ENCODE results near the gene ASB3. TPM values are rescaled to one million over a fixed set of nuclear protein-coding genes. Genes with fewer than 3 reads are reported as not detected.

The ASB3 gene
- total and polyA plus RNA-seq, 2 donors (not counting 3 experiments of a cell fraction or from before 2014, with no cell fraction given): 20.3 to 20.5 TPM

DNA sequence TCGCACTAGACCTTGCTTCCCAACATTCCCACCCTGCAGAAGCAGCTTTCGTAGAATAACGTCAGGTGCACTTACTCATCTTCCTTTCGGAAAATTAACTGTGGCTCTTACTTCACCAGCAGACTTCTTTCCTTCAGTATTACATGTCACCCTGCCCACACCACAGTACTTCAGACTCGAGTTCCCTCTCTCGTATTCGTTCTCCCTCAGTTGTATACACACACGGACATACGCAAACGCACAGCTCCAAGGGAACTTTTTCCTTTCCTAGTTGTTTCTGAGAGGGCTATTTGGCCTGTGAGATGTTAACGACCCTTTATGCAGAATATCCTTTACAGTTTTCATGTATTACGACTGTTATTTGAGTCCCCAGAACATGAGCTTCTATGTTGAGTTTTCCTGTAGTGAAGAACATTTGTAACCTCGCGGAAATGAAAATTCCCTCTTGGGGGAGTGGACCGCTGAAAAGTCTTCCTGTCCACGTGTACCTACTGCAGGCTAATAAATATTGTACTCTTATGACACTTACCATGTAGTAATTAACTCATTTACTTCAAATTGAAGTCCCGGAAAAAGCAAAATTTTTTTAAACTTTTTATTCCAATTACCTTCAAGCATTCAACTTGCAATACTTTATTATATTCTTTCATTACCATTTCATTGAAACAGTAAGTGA lies 999 bp upstream of the ASB3 start:
- TF ChIP-seq, protein P1, sequence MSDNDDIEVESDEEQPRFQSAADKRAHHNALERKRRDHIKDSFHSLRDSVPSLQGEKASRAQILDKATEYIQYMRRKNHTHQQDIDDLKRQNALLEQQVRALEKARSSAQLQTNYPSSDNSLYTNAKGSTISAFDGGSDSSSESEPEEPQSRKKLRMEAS (IDR thresholded peaks at IDR 0.05; ENCODE audit: insufficient read depth, insufficient read length): no peak
- TF ChIP-seq EZH2 (IDR thresholded peaks at IDR 0.05; ENCODE audit: borderline replicate concordance, low read depth, low read length, severe bottlenecking) (no peak), MYC (IDR thresholded peaks at IDR 0.05; ENCODE audit: low read depth, low read length) (no peak), POLR2A (IDR thresholded peaks at IDR 0.05; ENCODE audit: low read depth, low read length) (no peak), GATA2 (IDR thresholded peaks at IDR 0.05; ENCODE audit: insufficient read depth, insufficient read length, low read depth, low read length) (no peak), FOS (IDR thresholded peaks at IDR 0.05; ENCODE audit: borderline replicate concordance, insufficient read depth, low read length) (no peak), POLR2AphosphoS5 (IDR thresholded peaks at IDR 0.05; ENCODE audit: insufficient read depth, low read depth, low read length) (no peak), JUN (IDR thresholded peaks at IDR 0.05; ENCODE audit: borderline replicate concordance, insufficient read depth, insufficient read length, low read depth) (no peak)
- TF ChIP-seq, protein P2, sequence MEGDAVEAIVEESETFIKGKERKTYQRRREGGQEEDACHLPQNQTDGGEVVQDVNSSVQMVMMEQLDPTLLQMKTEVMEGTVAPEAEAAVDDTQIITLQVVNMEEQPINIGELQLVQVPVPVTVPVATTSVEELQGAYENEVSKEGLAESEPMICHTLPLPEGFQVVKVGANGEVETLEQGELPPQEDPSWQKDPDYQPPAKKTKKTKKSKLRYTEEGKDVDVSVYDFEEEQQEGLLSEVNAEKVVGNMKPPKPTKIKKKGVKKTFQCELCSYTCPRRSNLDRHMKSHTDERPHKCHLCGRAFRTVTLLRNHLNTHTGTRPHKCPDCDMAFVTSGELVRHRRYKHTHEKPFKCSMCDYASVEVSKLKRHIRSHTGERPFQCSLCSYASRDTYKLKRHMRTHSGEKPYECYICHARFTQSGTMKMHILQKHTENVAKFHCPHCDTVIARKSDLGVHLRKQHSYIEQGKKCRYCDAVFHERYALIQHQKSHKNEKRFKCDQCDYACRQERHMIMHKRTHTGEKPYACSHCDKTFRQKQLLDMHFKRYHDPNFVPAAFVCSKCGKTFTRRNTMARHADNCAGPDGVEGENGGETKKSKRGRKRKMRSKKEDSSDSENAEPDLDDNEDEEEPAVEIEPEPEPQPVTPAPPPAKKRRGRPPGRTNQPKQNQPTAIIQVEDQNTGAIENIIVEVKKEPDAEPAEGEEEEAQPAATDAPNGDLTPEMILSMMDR (IDR thresholded peaks at IDR 0.05; ENCODE audit: extremely low read depth in 1 of 2, insufficient read depth in 1 of 2, low read depth in 1 of 2, low read length in 2 of 2): no peak
- Histone ChIP-seq H2AFZ (ENCODE audit: low read depth, low read length) (peak overlapping the region; percentile 95), H3K4me1 (ENCODE audit: control insufficient read depth, extremely low read depth, insufficient read depth, low read length) (peaks cover 23% of the 10 kb centered on the region), H3K9me1 (replicated peaks; ENCODE audit: control insufficient read depth, extremely low read depth, insufficient read depth, low read length) (no peaks in the 10 kb centered on the region), H3K4me3 (replicated peaks in 1 of 3; ENCODE audit: insufficient read depth in 1 of 3, low read depth in 1 of 3, low read length in 3 of 3) (peak overlapping the region; percentile 52 to 98 (median 92)), H3K9me3 (replicated peaks; ENCODE audit: control insufficient read depth, insufficient read depth, low read length) (no peaks in the 10 kb centered on the region), H3K27me3 (ENCODE audit: control insufficient read depth in 2 of 2, insufficient read depth in 2 of 2, low read length in 2 of 2) (no peaks in the 10 kb centered on the region), H3K9ac (replicated peaks; ENCODE audit: extremely low read depth, insufficient read depth, low read length) (peak overlapping the region; percentile 91), H4K20me1 (replicated peaks; ENCODE audit: control insufficient read depth, extremely low read depth, insufficient read depth, low read length) (no peaks in the 10 kb centered on the region), H3K36me3 (ENCODE audit: control insufficient read depth in 2 of 2, extremely low read depth in 1 of 2, insufficient read depth in 2 of 2, low read length in 2 of 2) (no peaks in the 10 kb centered on the region), H3K4me2 (ENCODE audit: insufficient read depth, low read length) (peak overlapping the region; percentile 96), H3K79me2 (ENCODE audit: control insufficient read depth, insufficient read depth, low read length) (peaks cover 73% of the 10 kb centered on the region), H3K27ac (ENCODE audit: insufficient read depth, low read depth, low read length) (peak overlapping the region; percentile 89)
- intact Hi-C loops (cut with micrococcal nuclease) (no loop called here), dilution Hi-C loops (cut with MboI; ENCODE audit: extremely low pct_ligation_motif_present, low sequenced_read_pairs) (no loop called here)
- POLR2A ChIA-PET: interaction anchor here (2.3 kb wide), 1 partner anchor 20 kb away, joined by 8 read pairs; the partner anchor contains the start of gene CHAC2
- BruUV-seq (replicated peaks): TSS peak; percentile 63
- CTCF ChIA-PET: interaction anchor here (0.9 to 2.8 kb wide), 4 partner anchors 10 to 917 kb away, joined by 3 to 13 read pairs (median 4); partner anchors contain the start of gene CHAC2
- DNase-seq (ENCODE audit: low read depth, low spot score) (peak; percentile 63), FAIRE-seq (no peak)

All from endothelial cell of umbilical vein (primary cell).